ENCODE results near the gene DLK2. TPM values are rescaled to one million over a fixed set of nuclear protein-coding genes. Genes with fewer than 3 reads are reported as not detected.

DLK2 gene
- total RNA-seq, 4 donors from 2014 or later, result not detected

- peaks cover 0 to 49% (median 0%) of the 10 kb centered on the region in 3 donors for H3K36me3 ChIP-seq
- no peak for TF ChIP-seq POLR2A (IDR thresholded peaks at IDR 0.05)
- TF ChIP-seq, protein P1, sequence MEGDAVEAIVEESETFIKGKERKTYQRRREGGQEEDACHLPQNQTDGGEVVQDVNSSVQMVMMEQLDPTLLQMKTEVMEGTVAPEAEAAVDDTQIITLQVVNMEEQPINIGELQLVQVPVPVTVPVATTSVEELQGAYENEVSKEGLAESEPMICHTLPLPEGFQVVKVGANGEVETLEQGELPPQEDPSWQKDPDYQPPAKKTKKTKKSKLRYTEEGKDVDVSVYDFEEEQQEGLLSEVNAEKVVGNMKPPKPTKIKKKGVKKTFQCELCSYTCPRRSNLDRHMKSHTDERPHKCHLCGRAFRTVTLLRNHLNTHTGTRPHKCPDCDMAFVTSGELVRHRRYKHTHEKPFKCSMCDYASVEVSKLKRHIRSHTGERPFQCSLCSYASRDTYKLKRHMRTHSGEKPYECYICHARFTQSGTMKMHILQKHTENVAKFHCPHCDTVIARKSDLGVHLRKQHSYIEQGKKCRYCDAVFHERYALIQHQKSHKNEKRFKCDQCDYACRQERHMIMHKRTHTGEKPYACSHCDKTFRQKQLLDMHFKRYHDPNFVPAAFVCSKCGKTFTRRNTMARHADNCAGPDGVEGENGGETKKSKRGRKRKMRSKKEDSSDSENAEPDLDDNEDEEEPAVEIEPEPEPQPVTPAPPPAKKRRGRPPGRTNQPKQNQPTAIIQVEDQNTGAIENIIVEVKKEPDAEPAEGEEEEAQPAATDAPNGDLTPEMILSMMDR (IDR thresholded peaks at IDR 0.05), result no peak
Measured at GRCh38 chr6:43497689-43498088, 42.3 kb upstream of the DLK2 start.

GRCh38 chr6:43497129-43497396 lies 41.7 kb upstream of the DLK2 start:
- no peaks in the 10 kb centered on the region for H3K27me3 ChIP-seq
- no peak overlapping the region for H3K4me3 ChIP-seq
- H3K9me3 ChIP-seq, result no peaks in the 10 kb centered on the region
- peaks cover 0 to 43% (median 0%) of the 10 kb centered on the region in 3 donors for H3K36me3 ChIP-seq
- DNase-seq, result no peak
- TF ChIP-seq POLR2A (IDR thresholded peaks at IDR 0.05), result no peak
- TF ChIP-seq, protein P1 (IDR thresholded peaks at IDR 0.05), result no peak
- peaks cover 0 to 16% (median 7%) of the 10 kb centered on the region in 4 donors for H3K4me1 ChIP-seq
- no peak overlapping the region for H3K27ac ChIP-seq

More at GRCh38 chr6:43497689-43498088, 42.3 kb upstream of the DLK2 start:
- no peaks in the 10 kb centered on the region for H3K9me3 ChIP-seq
- no peak overlapping the region for H3K27ac ChIP-seq
- no peak overlapping the region for H3K4me3 ChIP-seq
- peaks cover 0 to 15% (median 7%) of the 10 kb centered on the region in 4 donors for H3K4me1 ChIP-seq
- no peak for DNase-seq
- H3K27me3 ChIP-seq, result no peaks in the 10 kb centered on the region

GRCh38 chr6:43496370-43497128 lies 41.2 kb upstream of the DLK2 start:
- Histone ChIP-seq H3K4me3 (no peak overlapping the region), H3K27ac (no peak overlapping the region), H3K27me3 (no peaks in the 10 kb centered on the region), H3K36me3 (peaks cover 0 to 40% (median 0%) of the 10 kb centered on the region in 3 donors), H3K9me3 (no peaks in the 10 kb centered on the region), H3K4me1 (peaks cover 0 to 19% (median 7%) of the 10 kb centered on the region in 4 donors)
- DNase-seq, result no peak
- TF ChIP-seq, protein P1 (IDR thresholded peaks at IDR 0.05), result peak in 4 of 6 experiments; percentile 16 to 42 (median 34)
- TF ChIP-seq POLR2A (IDR thresholded peaks at IDR 0.05), result no peak

- Histone ChIP-seq H3K27ac (no peak overlapping the region), H3K9me3 (no peaks in the 10 kb centered on the region), H3K27me3 (no peaks in the 10 kb centered on the region), H3K36me3 (peaks cover 0 to 30% (median 0%) of the 10 kb centered on the region in 3 donors), H3K4me1 (peaks cover 0 to 19% (median 7%) of the 10 kb centered on the region in 4 donors), H3K4me3 (no peak overlapping the region)
- no peak for DNase-seq
- no peak for TF ChIP-seq POLR2A (IDR thresholded peaks at IDR 0.05)
- TF ChIP-seq, protein P1 (IDR thresholded peaks at IDR 0.05), result peak in 3 of 6 experiments; percentile 26 to 32 (median 31)
Measured at GRCh38 chr6:43495409-43495941, 40.1 kb upstream of the DLK2 start.

- no peaks in the 10 kb centered on the region for H3K27me3 ChIP-seq
- H3K4me1 ChIP-seq, result peaks cover 0 to 19% (median 7%) of the 10 kb centered on the region in 4 donors
- DNase-seq, result no peak
- TF ChIP-seq, protein P1 (IDR thresholded peaks at IDR 0.05), result no peak
- H3K36me3 ChIP-seq, result peaks cover 0 to 23% (median 0%) of the 10 kb centered on the region in 3 donors
- H3K9me3 ChIP-seq, result no peaks in the 10 kb centered on the region
- no peak overlapping the region for H3K4me3 ChIP-seq
- H3K27ac ChIP-seq, result no peak overlapping the region
Measured at GRCh38 chr6:43494766-43495165, 39.4 kb upstream of the DLK2 start.
